Daoy (cell line): Measurements from ENCODE around the gene NR4A1. TPM values are rescaled to one million over a fixed set of nuclear protein-coding genes. Genes with fewer than 3 reads are reported as not detected.

Experiments
- DNase-seq: peaks from one replicate; pipeline ENCODE4 v3.0.0-alpha.2; 2015; ENCODE audit warnings: low read depth
- total RNA-seq: library from RNA; depleted of rRNA; stranded (reverse); fragments of >200 nt; shearing (Covaris generic); gene quantifications from 2 replicates; pipeline ENCODE4 v1.2.3, GENCODE V29; 2014

Gene NR4A1
- total RNA-seq, 1 experiment from 2014 or later, result 1.1 TPM

DNA sequence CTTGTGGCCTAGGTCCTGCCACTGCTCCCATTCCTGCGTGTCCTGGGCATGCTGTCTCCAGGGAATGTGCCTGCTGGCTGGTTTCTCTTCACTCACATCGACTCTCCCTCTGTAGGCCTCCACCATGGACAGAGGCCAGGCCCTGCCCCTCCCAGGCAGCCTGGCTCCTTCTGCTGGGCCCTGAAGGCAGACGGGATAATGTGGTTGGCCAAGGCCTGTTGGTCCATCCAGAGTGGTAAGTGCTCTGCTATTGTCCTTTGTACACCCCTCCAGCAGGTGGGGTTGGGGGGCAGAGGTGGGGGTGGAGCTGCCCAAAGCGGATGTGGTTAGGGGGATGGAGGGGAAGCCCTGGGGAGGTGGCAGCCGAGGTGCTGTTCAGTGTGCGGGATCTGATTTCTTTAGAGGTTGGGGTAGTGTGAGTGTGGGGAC is 9.5 kb upstream of the NR4A1 start:
- peak; percentile 43 for DNase-seq

DNA sequence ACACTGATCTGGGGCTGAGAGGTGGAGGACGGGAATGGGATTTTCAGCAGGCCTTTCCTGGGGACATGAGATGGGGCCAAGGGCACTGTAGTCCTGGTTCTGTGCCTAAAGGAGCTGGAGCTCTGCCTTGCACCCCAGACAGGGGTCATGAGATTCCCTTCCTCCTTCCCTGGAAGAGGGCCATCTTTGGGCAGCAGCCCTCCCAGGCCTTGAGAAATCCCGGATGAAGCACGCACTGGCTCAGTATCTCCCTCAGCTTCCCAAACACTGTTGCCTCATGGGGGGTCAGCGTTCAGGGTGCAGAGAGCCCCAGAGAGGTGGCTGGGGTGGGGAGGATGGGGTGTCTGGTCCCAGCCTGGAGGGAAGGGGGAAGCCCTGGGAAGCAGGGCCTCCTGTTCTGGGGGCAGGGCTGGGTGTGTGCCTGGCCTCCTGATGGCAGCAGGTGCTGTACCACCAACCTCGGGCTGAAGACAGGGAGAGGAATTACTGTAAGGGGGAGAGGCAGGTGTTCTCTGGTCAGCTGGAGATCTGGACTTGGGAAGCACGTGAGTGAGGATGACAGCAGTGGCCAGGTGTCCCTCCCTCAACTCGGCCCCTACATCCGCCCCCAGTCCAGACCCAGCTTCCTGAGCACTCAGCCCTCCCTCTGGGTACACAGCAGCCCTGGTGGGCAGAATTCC is 8.4 kb upstream of the NR4A1 start:
- no peak for DNase-seq

DNA sequence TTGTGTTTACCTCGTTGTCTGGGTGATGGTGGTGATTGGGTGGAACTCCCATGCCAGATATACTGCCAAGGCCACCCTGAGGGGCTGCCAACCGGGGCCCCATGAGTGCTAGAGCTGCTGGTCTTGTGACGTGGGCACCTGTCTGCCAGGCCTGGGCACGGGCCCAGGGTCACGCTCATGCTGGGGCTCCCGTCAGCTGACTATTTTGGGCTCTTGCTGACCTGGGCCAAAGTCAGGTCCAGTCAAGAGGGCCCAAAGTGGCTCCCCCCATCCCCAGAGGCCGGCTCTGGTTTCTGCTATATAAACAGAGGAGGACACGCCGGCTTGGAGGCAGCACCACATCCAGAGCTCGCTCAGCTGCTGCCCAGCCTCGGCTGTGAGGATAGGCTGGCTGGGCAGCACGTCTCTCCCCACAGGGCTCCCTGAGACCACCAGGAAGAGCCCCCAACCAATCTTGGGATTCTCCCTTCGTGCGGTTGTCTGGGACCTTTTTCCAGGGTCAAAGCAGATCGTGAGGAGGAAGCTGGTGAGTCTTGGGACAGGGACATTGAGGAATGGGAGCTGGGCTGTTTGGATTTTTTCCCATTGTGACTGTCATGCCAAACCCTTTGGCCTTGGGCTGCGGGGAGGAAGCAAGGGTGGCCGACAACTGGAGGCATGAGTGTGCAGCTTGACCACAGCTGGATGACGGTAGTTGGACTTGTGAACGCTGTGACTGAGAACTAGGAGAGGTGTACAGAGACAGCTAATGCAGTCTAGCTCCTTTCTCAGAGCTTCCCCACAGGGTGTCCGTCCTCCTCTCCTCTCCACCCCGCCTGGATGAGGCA is 7.6 kb upstream of the NR4A1 start:
- no peak for DNase-seq

DNA sequence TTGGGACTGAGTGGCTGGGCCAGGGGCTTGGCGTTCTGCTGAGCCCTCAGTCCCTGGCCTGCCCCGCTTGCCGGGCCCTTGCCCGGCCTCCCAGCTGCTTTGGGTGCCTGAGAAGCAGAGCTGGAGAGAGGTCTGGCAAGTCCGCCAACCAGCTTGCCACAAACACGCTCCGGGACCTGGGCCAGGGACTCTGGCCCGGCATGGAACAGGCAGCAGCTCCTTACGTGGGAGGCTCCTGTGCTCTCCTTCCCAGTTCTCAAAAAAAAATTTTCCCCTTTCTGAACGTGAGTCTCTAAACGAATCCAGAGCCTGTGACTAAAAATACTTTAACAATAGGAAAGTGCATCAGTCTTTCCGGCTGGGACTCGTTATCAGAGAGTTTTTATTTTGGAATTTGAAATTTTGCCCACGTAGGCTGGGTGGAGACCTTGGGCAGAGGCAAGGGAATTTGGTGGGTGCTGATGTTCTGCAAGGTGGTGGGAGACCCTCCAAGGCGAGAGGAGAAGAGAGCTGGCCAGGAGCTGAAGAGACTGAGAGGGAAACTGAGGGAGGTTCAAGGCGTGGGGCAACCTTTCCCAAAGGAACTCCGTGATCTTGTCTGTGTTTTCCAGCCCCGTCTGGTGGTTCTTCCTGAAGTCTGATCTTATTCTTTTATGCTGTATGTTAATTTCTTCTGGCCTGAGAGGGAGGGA is 6.8 kb upstream of the NR4A1 start:
- DNase-seq, result peak; percentile 47

DNA sequence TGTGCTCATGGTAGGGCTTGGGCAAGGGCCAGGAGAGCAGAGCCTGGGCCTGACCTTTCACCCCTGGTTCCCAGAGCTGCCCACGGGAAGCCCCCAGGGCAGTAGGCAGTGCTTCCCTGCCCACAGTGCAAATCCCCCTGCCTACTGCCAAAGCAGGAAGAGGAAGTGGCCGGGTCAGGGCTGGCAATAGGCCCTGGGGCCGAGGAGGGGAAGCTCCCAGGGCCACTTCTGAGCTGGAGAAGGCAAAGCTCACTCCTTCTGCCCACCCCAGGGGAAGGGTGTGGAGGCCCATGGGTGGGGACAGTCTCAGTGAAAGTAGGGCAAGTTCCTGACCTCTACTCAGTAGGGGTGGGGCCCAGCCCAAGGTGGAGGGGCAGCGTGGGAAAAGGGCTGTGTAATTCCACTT is 5.4 kb upstream of the NR4A1 start:
- DNase-seq, result no peak

DNA sequence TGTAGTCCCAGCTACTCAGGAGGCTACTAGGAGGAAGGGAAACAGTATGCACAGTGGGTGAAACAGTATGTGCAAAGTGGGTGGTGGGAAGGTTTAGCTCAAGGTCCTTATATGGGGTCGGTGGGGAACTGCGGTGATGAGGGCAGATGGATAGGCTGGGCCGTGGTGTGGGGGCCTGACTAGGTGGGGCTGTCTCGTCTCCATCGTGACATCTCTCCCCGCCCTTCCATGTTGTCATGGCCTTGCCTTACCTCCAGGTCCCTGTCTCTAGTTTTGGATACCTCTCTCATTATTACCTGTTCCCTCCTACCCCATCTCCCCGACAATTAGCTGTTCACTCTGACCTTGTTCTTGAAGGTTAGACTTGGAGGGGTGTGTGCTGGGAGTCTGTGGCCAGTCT is 4.4 kb upstream of the NR4A1 start:
- no peak for DNase-seq

DNA sequence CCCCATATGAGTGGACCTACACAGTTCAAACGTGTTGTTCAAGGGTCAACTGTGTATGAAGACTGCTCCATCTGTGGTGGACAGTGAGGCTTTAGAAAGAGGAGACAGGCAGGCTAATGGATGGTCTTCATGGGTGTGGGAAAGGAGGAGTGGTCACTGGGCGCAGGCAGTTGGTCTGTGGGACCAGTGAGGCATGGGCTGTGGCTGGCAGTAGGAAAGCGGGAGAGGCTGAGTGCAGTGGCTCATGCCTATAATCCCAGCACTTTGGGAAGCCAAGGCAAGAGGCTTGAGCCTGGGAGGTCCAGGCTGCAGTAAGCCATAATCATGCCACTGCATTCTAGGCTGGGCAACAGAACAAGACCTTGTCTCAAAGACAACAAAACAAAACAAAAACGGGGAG is 2.0 kb upstream of the NR4A1 start:
- DNase-seq, result no peak

DNA sequence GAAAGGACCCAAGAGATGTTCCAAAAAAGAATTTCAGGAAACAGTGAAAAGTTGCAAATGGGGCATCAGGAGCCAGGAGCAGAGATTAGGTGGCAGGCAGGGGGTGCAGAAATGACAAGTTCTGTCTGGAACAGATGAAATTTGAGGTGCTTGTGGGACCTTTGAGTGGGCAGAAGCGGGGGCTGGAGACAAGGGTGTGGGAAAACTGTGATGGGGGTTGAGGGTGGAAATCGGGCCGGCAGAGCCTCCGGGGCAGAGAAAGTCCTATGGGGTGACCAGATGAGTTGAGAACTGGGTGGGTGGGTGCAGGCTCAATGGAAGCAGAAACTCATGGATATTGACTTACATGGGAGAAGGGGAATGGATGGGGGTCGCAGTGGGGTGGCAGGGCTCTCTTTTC is 1.6 kb upstream of the NR4A1 start:
- no peak for DNase-seq

DNA sequence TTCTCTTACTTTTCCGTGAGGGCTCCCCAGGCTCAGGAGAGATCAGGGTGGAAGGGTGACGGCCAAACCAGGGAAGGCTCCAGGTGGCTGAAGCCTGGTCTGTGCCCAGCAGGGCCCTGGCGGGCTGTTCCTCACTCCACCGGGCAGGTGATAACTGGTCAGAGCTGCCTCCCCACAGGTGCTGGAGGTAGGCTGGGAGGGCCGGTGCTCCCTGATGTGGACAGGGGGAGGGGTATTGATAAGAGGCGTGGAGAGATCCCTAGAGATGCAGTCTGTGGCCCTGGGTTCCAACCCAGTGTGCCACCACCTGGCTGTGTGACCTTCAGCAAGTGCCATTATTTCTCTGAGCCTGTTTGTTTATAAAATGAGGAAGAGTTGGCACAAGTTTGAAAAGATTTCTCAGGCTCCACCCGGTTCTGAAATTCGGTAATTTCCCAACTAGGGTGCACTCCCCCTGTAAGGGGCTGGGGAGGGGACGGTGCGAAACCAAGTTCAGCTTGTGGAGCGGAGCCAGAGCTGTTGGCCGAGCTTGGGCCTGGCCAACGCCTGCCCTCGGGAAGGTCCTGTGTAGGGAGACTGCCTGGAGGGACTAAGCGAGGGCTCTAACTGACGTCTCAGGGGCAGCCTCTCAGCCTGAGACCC is 1.0 kb upstream of the NR4A1 start:
- DNase-seq, result no peak

DNA sequence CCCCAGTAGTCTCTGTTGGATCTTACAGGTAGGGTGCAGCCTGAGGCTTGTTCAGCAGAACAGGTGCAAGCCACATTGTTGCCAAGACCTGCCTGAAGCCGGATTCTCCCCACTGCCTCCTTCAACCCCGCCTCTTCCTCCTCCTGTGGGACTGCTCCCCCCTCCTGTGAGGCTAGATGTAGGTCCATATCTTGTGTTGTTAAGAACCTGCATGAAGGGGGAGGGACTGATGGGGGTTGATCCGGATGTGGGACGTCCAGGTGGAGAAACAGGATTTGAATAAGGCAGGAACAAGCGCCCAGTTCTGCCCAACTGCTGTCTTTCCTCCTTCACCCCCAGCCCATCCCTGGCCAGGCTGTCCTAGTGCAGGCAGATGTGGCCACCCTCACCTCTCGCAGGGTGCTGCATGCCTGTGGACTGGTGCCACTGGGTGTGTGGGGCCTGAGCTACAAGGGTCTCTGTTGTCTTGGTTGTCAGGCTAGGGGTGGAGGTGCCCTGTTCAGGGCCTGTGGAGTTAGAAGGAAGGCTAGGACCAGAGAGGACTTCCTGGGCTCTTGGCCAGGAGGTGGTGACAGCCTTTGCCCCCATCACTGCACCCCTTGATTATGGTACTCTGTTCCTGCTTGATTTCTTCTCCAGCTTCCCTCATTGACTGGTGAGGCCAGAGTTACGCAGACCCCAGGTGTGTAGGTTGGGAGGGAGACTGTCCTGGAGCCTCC is 1.4 kb downstream of the NR4A1 start:
- DNase-seq, result no peak

DNA sequence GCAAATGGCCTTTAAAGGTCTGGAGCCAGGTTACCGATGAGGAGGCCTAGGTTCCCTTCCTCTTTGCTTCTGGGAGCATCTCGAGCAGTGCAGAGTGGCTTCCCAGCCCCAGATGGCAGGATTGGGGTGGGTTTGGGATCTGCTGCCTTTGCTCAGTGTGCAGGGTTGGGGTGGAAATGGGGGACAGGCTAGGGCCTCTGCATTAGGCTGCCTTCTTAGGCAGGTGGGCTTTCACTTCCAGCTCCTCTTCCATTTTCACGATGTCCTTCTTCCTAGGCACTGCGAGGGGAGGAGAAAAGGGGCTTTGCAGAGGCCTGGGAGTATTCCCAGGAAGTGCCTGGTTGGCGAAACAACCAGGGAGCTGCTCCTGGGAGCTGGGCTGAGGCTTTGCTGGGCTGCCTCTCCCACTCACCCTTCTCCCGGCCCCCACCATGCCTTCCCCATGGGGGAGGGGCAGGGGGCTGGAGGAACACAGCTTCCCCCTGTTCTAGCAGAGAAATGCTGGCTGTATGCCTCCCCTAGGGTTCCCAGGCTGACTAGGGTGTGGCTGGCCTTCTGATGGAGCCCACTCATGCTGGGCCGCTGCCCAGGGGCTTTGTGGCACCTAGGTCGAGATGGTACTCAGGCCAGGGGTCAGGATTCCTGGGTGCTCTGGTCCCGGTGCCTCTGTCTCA is 2.4 kb downstream of the NR4A1 start:
- DNase-seq, result no peak

DNA sequence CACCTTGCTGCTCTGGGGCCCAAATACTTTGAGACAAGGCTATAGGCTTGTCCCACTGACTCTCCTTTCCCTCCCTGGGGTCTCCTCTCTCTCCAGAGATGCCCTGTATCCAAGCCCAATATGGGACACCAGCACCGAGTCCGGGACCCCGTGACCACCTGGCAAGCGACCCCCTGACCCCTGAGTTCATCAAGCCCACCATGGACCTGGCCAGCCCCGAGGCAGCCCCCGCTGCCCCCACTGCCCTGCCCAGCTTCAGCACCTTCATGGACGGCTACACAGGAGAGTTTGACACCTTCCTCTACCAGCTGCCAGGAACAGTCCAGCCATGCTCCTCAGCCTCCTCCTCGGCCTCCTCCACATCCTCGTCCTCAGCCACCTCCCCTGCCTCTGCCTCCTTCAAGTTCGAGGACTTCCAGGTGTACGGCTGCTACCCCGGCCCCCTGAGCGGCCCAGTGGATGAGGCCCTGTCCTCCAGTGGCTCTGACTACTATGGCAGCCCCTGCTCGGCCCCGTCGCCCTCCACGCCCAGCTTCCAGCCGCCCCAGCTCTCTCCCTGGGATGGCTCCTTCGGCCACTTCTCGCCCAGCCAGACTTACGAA is 3.1 kb downstream of the NR4A1 start:
- no peak for DNase-seq

DNA sequence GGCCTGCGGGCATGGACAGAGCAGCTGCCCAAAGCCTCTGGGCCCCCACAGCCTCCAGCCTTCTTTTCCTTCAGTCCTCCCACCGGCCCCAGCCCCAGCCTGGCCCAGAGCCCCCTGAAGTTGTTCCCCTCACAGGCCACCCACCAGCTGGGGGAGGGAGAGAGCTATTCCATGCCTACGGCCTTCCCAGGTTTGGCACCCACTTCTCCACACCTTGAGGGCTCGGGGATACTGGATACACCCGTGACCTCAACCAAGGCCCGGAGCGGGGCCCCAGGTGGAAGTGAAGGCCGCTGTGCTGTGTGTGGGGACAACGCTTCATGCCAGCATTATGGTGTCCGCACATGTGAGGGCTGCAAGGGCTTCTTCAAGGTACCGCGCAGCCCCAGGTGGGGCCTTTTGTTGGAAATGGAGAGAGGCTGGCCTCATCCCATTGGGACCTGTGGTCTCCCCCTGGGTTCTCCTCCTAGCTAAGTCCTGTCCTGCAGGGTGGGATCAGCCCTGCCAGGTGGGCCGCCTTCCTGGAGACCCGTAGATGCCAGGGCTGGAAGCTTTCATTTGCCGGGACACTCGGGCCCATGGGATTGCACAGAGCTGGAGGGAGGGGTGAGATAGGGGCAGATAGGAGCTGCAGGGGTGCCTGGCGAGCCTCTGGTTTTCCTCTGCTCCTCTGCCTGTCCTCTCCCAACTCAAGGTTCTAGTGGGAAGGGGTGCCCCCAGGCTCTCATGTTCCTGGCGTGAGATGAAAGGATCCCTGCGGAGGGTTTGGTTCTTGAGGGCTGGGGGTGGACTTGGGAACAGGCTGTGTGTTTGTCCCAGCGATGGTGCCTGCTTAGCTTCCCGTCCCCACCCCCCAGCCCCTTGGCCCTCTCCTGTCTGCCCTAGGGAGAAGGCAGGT is 3.8 kb downstream of the NR4A1 start:
- no peak for DNase-seq

DNA sequence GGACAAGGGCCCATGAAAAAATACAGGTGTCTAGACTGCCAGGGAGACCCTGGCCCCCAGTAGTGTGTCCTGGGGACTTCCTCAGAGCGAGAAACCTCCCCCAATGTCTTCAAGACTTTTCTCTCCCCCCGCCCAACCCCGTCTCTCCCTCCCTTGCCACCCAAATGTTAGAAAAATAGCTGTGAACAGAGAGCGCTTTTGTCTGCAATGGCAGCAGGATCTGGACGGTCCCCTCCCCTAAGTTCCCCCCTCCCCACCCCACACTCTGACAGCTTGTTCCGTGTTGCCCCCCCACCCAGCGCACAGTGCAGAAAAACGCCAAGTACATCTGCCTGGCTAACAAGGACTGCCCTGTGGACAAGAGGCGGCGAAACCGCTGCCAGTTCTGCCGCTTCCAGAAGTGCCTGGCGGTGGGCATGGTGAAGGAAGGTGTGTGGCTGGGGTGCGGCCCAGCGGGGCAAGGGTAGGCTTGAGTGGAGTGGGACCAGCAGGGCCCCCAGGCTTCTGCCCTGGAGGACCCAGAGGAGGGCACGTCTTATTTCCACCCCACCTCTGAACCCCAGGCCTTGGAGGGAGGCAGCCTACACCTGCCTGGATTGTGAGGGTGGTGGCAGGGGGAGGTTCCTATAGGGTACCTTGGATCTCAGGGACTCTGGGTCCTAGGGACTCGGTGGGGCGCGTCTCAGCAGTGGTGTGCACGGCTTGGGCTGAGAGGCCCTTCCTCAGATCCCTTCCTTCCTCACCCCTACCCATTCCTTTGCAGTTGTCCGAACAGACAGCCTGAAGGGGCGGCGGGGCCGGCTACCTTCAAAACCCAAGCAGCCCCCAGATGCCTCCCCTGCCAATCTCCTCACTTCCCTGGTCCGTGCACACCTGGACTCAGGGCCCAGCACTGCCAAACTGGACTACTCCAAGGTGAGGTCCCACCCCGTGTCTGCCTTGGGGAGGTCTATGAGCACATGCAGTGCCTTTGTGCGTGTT is 4.8 kb downstream of the NR4A1 start:
- no peak for DNase-seq

DNA sequence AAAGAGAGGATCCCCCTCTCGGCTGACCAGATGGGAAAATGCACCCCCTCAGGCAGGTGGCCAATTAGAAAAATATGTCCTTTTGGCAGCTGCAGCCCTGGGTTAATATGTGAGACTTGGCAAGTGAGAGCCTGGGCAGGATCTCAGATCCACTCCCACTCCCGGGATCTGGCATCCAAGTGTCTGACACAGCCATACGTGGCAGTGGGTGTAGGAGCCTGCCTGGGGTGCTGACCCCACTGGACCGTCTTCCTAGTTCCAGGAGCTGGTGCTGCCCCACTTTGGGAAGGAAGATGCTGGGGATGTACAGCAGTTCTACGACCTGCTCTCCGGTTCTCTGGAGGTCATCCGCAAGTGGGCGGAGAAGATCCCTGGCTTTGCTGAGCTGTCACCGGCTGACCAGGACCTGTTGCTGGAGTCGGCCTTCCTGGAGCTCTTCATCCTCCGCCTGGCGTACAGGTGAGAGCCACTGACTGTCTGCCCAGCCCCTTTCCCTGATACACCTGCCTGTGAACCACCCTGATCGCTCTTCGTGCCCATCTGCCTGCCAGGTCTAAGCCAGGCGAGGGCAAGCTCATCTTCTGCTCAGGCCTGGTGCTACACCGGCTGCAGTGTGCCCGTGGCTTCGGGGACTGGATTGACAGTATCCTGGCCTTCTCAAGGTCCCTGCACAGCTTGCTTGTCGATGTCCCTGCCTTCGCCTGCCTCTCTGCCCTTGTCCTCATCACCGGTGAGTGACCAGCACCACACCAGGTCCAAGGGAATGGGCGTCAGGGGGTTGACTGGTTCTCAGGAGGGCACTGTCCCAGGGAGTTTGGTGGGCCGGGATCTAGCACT is 5.8 kb downstream of the NR4A1 start:
- no peak for DNase-seq

DNA sequence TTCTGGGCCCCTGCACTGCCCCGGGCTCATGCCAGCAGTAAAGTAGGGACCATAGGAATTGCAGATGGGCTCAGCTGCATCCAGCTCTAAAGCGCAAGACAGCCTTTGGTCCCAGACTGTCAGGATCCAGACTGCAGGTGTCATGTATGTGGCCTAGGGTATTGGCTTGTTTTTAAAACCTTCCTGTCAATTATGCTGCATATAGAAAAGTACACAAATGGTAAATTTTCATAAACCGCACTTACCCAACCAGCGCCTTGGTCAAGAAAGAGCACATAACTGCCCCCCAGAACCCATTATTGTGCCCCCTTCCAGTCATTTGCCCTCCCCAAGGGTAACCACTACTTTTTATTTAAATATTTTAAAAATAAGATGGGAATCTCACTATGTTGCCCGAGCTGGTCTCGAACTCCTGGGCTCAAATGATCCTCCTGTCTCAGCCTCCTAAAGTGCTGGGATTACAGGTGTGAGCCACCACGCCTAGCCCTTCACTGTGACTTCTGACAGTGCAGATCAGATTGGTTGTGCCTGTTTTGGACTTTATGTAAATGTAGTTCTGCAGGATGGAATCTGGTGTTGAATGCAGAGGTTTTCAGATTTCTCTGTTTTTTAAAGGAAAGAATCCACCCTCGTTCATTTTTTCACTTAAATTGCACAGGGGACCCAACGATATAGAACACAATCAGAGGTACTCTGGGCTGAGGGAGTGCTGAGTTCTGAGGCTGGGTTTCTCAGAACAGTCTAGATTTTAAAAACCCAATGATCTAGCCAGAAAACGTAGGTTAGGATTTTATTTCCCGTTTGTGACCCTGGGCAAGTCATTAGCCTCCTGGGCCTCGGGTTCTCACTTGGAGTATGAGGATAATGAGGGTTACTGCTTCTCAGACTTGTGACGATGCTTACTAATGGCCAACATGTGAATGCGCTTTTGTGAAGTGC is 6.7 kb downstream of the NR4A1 start:
- DNase-seq, result no peak
